Tibial nerve (tissue), 3 donors: ENCODE measurements around the gene CYP46A1.

Experiments
- CTCF ChIP-seq, 5 experiments: fragments of 200-600 bp in 3 of 5; fragments of 450-650 bp in 2 of 5; sonication (generic) in 3 of 5; IDR thresholded peaks; one replicate each; pipeline ENCODE4 v1.5.1; 2016 to 2019; ENCODE audit warnings: antibody characterized with exemption in 5 of 5, mild to moderate bottlenecking in 3 of 5, moderate library complexity in 2 of 5
- POLR2A ChIP-seq, 2 donors: fragments of 450-650 bp; IDR thresholded peaks; one replicate each; pipeline ENCODE4 v1.6.1; 2017; ENCODE audit warnings: antibody characterized with exemption in 2 of 2, mild to moderate bottlenecking in 2 of 2, moderate library complexity in 2 of 2

- TF ChIP-seq CTCF (IDR thresholded peaks at IDR 0.05): no peak
- no peak for TF ChIP-seq POLR2A (IDR thresholded peaks at IDR 0.05)
Measured at GRCh38 chr14:99681101-99681831, 2.8 kb upstream of the CYP46A1 start.
